Measurements from ENCODE around the gene ATP2A2. TPM values are rescaled to one million over a fixed set of nuclear protein-coding genes. Genes with fewer than 3 reads are reported as not detected.

Gene ATP2A2
- total RNA-seq, 1 donor = 87.3 TPM

- peak in 1 of 3 donors; percentile 35 for DNase-seq (ENCODE audit: low read depth in 2 of 3, low spot score in 2 of 3)
These were observed 24.1 kb upstream of the ATP2A2 start for GRCh38 chr12:110256780-110257431.

DNA sequence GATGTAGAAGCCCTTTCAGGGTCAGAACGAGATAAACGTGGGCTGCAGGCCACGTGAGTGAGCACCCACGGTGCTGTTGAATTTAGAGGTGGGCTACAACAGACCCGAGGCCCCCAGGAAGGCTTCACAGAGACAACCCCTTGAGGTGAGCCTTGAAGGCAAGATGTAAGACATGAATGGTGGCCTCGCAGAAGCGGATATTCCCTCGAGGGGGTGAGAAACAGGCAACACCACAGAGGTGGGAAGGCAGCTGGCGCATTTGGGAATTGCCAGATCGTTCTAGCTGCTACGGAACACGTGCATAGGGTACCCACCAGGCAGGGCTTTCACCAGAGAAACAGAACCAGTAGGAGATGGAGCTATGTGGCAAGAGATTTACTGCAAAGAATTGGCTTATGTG lies 22.6 kb upstream of the ATP2A2 start:
- DNase-seq (ENCODE audit: low read depth in 2 of 3, low spot score in 2 of 3) = no peak

- no peak for DNase-seq (ENCODE audit: low read depth in 2 of 3, low spot score in 2 of 3)
These were observed 18.3 kb upstream of the ATP2A2 start for GRCh38 chr12:110262442-110263388.

DNA sequence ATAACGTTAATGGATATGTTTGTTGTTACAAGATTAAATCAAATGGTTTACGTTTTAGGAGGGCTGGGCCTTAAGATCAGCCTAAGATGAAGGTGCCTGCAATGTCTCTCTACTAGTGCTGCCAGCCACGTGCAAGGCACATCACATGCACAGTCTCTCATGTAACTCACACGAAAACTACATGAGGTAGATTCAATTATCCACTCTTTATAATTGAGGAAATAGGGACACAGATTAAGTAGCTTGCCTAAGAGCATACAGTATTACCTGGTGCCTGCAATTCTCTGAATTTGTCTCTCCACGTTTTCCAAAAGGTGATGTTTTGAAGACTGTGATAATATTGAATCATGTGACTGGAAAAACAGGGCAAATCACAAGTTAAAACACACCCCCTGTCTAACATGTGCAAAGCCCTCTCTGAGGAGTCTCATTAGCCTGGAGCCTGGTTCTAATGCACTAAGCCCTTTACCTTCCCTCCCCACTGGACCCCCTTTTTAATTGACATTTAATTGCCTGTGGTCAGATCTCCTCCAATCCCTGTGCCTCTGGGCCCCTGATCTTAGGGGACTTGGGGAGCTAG lies 14.6 kb upstream of the ATP2A2 start:
- DNase-seq (ENCODE audit: low read depth in 2 of 3, low spot score in 2 of 3) = no peak

DNA sequence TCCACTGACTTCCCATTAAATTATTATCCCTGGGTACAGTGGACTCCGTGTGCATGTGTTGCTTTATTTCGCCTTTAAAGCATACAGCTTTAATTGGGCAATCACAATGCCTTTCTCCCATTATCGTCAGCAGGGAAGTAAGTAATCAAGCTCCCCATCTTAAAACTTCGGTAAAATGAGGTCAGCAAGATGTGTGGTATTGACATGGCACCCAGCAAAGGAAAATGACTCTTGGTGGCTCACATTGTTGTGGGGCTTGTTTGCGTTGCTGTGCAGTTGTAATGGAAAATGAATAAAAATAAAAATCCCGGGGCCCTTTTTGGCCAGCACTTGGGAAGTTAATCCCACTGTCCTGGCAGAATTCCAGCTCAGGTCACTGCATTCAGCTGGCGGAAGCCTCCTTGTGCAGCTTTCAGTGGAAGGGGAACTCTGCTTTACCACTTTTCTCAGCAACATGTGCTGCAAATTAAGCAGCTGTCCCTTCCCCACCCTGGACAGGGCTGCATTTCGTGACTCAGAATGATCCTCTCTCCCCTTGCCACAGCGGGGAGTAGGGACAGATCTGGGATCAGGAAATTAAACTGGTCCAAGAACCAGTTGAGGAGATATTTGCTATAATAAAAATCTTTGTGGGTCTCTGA lies 13.9 kb upstream of the ATP2A2 start:
- DNase-seq (ENCODE audit: low read depth in 2 of 3, low spot score in 2 of 3) = peak in 1 of 3 donors; percentile 28

- DNase-seq (ENCODE audit: low read depth in 2 of 3, low spot score in 2 of 3) = no peak
These were observed 11.4 kb upstream of the ATP2A2 start for GRCh38 chr12:110269622-110270124.

GRCh38 chr12:110270125-110270962 lies 10.7 kb upstream of the ATP2A2 start:
- DNase-seq (ENCODE audit: low read depth in 2 of 3, low spot score in 2 of 3) = no peak

DNA sequence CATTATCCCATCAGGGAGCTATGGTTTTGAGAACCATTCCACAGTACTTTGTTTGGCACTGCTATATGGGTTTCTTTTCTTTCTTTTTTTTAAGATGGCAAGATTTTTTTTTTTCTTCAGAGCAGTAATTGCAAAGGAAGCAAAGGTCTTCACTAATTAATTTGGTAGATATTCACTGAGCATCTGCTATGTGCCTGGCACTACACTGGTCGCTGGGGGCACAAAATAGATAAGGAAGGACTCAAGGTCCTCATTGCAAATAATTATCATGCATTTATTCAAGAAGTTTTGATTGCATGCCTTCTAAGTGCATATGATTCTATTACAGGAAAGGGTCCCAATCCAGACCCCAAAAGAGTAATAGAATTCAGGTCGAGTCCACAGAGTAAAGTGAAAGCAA lies 10.0 kb upstream of the ATP2A2 start:
- DNase-seq (ENCODE audit: low read depth in 2 of 3, low spot score in 2 of 3) = no peak

DNA sequence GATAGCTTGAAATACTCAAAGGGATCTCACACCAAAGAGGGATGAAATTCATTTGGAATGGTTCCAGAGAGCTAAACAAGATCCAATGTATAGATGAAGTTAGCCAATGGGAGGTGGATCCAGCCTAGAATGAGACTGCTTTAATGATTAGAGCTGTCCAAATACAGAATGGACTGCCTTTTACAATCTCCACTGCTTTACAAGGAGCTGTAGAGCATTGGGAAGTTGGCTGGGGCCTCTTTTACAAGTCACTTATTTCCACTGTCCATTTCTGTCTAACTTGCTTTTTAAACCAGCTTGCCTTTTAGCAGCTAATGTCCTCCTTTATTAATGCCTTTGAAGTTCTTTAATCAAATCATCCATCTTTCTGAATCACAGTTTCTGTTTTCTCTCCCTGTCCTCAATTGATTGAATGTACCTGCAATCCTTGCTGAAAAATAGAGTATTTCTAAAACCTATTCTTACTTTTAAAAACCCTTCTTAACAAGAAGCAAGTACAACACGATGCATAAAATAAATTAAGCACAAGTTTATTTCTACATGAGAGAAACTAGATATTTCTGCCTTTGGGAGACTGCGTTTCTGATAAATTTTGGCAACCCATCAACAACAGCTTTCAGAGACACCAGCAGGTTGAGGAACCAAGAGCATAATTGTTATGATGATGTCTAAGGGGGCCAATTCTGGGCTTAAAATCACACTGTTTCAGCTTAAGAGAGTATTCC lies 3.4 kb upstream of the ATP2A2 start:
- DNase-seq (ENCODE audit: low read depth in 2 of 3, low spot score in 2 of 3) = no peak

GRCh38 chr12:110278255-110278536 lies 2.9 kb upstream of the ATP2A2 start:
- no peak for DNase-seq (ENCODE audit: low read depth in 2 of 3, low spot score in 2 of 3)

DNA sequence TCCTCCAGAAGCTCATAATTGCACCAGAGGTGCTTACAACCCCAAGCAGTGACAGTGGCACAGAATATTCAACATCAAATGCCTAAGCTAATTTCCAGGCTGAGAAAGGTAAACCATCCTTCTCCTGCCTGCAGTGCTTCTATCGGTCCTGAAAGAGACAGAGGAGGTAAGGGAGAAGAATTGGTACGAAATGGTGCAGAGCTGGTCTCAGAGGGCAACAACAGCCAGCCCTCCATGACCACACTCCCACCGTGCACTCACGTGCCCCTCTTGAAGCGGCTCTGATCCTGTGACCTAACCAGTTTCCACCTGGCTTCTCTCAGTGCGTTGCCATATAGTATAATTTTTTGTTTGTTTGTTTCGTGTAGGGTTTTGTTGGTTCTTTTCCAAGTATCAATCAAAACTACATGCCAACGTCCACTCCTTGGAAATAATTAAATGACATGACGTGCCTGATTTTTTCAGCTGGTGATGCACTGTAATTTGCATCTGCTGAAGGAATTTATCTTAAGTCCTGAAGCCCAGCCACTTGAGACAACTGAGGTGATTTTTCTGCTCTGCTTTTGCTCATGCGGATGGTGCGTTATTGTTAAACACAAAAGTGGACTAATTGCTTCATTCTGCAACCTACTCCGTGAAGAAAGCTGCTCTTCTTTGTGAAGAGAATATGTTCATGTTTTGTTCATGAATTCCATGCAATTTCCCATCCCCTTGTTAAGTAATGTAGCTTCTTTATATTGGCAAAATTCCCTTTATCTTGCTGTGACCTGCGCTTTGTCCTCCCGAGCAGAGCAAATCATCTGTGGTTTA lies 1.3 kb upstream of the ATP2A2 start:
- no peak for DNase-seq (ENCODE audit: low read depth in 2 of 3, low spot score in 2 of 3)

DNA sequence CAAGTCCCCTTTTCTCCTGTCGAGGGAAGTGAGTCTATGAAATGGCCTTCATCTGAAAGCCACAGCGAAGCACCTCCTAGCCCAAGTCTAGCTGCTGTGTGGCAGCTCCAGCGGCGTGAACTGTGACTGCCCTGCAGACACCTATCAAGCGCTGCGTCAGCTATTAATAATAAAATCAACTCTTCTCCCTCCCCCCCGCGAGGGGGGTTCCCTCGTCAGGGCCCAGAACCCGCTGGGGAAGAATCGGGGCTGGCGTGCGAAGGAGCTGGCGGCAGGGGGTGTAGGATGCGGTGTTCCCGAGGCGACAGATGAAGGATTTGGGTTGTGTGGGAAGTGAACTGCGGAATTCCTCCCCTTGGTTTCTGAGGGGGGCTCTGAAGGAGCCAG lies 662 bp upstream of the ATP2A2 start:
- DNase-seq (ENCODE audit: low read depth in 2 of 3, low spot score in 2 of 3) = peak in 2 of 3 donors; percentile 53 to 63

DNA sequence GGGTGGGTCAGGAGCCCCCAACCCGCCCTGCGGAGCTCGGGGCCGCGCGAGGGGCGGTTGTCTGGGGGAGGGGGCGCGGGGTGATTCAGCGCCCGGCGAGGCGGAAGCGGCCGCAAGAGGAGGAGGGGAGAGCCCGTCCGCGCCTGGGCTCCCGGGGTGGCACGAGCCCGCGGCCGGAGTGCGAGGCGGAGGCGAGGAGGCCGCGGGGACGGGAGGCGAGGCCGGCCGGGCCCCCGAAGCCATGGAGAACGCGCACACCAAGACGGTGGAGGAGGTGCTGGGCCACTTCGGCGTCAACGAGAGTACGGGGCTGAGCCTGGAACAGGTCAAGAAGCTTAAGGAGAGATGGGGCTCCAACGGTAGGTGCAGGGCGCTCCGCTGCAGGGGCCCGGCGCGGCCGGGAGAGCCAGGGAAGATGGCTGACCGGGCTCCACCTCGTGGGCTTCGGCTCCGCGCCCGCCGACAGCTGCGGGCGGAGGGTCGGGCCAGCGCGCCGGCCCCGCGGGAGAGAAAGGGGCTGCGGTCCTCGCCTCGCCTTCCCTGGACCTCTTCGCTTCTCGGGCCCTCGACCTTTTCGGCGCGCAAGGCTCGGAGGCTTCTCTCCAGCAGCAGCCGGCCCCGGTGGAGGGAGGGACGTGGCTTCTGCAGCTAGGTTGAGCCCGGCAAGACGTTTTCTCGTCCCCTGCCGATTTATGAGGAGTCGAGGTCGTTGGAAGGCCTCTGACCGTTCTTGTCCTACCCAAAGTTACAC lies 677 bp downstream of the ATP2A2 start:
- peak; percentile 22 to 58 (median 36) for DNase-seq (ENCODE audit: low read depth in 2 of 3, low spot score in 2 of 3)

- no peak for DNase-seq (ENCODE audit: low read depth in 2 of 3, low spot score in 2 of 3)
These were observed 1.3 kb downstream of the ATP2A2 start for GRCh38 chr12:110282300-110282860.

DNA sequence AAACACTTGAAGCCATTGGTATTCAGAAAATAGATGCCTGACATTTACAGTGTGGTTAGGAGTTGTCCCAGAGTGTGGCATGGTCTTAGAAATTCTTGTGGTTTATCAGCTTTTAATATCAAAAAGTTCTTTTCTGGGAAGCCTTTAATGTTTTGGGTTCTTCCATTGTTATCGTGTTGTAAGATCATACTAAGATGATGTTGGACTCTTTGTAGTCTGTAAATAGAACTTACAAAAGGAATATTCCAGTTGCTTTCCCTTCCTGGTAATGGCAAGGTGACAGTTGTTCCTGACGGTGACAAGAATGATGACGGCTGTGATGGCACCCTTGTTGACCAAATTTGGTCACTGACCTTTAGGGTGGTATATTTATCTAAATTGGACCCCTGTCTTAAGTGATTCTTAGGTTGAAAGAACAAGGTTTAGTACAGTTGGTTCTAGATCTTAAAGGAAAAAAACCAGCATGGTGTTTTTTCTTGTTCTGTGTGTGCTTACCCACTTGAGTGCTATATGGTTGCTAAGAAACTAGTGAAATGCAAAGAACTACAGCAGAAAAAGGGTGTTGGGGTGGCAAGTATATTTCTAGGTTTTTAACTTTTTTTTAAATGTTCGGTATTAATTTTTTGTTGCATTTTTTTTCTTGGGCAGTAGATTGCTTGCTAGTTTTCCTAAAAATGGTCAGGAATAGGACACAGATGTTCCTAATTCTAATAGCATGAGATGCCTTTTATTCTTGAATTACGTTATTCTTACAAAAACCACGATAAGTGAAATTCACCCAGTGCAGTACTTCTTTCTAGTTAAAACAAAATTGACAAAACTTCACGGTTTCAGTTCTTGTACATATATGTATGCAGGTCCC lies 2.1 kb downstream of the ATP2A2 start:
- no peak for DNase-seq (ENCODE audit: low read depth in 2 of 3, low spot score in 2 of 3)

DNA sequence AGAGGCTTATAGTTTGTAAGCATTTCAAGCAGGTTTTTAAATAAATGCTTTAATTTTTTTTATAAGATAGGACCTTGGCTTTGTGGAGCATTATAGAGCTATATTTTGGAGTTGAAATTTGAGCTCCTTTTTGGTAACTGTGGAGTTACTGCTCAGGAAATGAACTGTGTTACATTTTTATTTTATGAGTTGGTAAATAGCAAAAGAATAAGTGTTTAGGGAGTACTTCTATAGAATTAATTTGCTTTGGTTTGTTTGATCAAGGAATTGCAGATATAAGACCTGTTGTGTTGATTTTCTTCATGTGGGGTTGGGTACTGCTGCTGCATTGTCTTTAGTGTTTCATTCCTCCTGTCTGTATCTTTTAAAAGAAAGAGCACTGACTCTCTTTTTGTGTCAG lies 3.5 kb downstream of the ATP2A2 start:
- DNase-seq (ENCODE audit: low read depth in 2 of 3, low spot score in 2 of 3) = no peak

- no peak for DNase-seq (ENCODE audit: low read depth in 2 of 3, low spot score in 2 of 3)
These were observed 5.6 kb downstream of the ATP2A2 start for GRCh38 chr12:110286623-110287022.

Measured in hematopoietic multipotent progenitor cell (in vitro differentiated cells).